ENCODE measurements around the gene LCT. TPM values are rescaled to one million over a fixed set of nuclear protein-coding genes. Genes with fewer than 3 reads are reported as not detected.
"Not testable (repeated sequence)": the region's sequence is repeated elsewhere in the genome, so short reads cannot be mapped to it uniquely, and the experiment has no call there.

Gene LCT
- total RNA-seq, 4 donors from 2014 or later: 12.6 to 73.5 (median 25.5) TPM

GRCh38 chr2:135797497-135798274, 39.3 kb downstream of the LCT start:
- DNase-seq: peak; percentile 67 to 89 (median 81)
- Histone ChIP-seq H3K36me3 (no peaks in the 10 kb centered on the region), H3K9me3 (peaks cover 0 to 4% (median 0%) of the 10 kb centered on the region in 4 donors), H3K27ac (no peak overlapping the region), H3K27me3 (no peaks in the 10 kb centered on the region), H3K4me1 (no peaks in the 10 kb centered on the region), H3K4me3 (no peak overlapping the region)
- TF ChIP-seq CTCF (IDR thresholded peaks at IDR 0.05): peak; percentile 55 to 86 (median 81)
- TF ChIP-seq POLR2A (IDR thresholded peaks at IDR 0.05): no peak

- TF ChIP-seq POLR2A (IDR thresholded peaks at IDR 0.05): no peak
- TF ChIP-seq CTCF (IDR thresholded peaks at IDR 0.05): no peak
- no peaks in the 10 kb centered on the region for H3K4me1 ChIP-seq
- H3K4me3 ChIP-seq: no peak overlapping the region
- no peak for DNase-seq
- H3K9me3 ChIP-seq: peaks cover 0 to 4% (median 0%) of the 10 kb centered on the region in 4 donors
- H3K27me3 ChIP-seq: no peaks in the 10 kb centered on the region
- H3K27ac ChIP-seq: no peak overlapping the region
- no peaks in the 10 kb centered on the region for H3K36me3 ChIP-seq
These were observed 40.4 kb downstream of the LCT start for GRCh38 chr2:135796606-135797005.

- not testable (repeated sequence) for H3K9me3 ChIP-seq, H3K36me3 ChIP-seq
These were observed 41.3 kb downstream of the LCT start for GRCh38 chr2:135795641-135796040.

GRCh38 chr2:135792401-135793150, 44.4 kb downstream of the LCT start:
- no peaks in the 10 kb centered on the region for H3K27me3 ChIP-seq
- no peak overlapping the region for H3K4me3 ChIP-seq
- H3K9me3 ChIP-seq: no peaks in the 10 kb centered on the region
- no peak for DNase-seq
- no peaks in the 10 kb centered on the region for H3K4me1 ChIP-seq
- H3K36me3 ChIP-seq: peaks cover 0 to 10% (median 0%) of the 10 kb centered on the region in 3 donors
- TF ChIP-seq POLR2A (IDR thresholded peaks at IDR 0.05): no peak
- TF ChIP-seq CTCF (IDR thresholded peaks at IDR 0.05): no peak
- no peak overlapping the region for H3K27ac ChIP-seq

More at GRCh38 chr2:135795641-135796040, 41.3 kb downstream of the LCT start:
- not testable (repeated sequence) for H3K4me1 ChIP-seq, H3K27ac ChIP-seq, H3K27me3 ChIP-seq, DNase-seq, H3K4me3 ChIP-seq

GRCh38 chr2:135791418-135792190, 45.4 kb downstream of the LCT start:
- no peak overlapping the region for H3K4me3 ChIP-seq
- no peaks in the 10 kb centered on the region for H3K4me1 ChIP-seq
- H3K27me3 ChIP-seq: no peaks in the 10 kb centered on the region
- no peak overlapping the region for H3K27ac ChIP-seq
- TF ChIP-seq CTCF (IDR thresholded peaks at IDR 0.05): no peak
- no peak for TF ChIP-seq POLR2A (IDR thresholded peaks at IDR 0.05)
- DNase-seq: no peak
- peaks cover 0 to 20% (median 0%) of the 10 kb centered on the region in 3 donors for H3K36me3 ChIP-seq
- no peaks in the 10 kb centered on the region for H3K9me3 ChIP-seq
